GM19452 (cell line): ENCODE results near the gene KYAT1.
"Not testable (repeated sequence)": the region's sequence is repeated elsewhere in the genome, so short reads cannot be mapped to it uniquely, and the experiment has no call there.

ENCODE experiments used
- ATAC-seq: cut with Tn5 transposase; IDR thresholded peaks from one replicate; pipeline ENCODE4 v1.9.1; 2021; ENCODE audit not compliant: unreplicated experiment

Gene KYAT1

DNA sequence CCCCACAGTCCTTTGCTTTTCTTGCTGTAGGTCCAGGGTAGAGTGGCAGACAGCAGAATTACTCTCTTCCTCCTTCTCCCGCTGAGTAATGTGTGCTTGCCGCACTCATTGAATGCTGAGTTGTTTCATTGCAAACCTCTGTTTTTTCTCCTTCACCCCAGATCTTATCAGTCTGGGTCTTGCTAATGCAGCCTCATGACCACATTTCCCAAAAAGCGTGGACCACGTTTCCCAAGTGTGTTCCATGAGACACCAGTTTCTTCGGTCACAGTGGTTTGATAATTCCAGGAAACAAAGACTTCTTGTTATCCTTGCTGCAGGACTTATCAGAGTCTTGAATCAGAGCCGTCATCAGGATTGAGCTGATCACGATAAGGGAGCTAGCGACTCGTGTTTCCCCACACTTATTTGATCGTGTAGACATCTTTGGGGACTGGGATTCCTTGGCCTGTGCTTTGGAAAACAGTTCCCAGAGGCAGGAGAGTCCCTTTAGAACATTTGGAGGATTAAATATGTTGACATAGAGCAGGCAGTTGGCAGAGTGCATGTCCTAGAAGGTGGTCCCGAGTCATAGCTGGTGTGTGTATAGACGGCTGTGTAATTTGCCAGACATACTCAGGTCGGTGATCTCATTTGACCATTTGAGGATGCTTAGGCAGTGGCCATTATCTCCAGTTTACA, 4.6 kb upstream of the KYAT1 start:
- no peak for ATAC-seq

DNA sequence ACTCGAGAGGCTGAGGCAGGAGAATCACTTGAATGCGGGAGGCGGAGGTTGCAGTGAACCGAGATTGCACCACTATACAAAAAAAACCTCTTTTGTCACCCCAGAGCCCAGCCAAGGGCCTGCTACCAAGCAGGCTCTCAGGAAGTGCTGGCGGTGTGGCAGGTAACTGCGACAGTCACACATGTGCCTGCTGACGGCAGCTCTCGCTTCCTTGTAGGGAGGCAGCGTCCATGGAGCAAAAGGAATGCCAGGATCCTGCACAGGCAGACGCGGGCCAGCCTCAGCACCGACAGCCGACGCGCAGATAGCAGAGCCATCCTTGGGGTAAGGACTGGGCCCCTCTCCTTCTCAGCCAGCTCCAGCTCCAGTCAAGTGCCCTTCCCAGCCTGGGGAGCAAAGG, 4.0 kb upstream of the KYAT1 start:
- no peak for ATAC-seq

DNA sequence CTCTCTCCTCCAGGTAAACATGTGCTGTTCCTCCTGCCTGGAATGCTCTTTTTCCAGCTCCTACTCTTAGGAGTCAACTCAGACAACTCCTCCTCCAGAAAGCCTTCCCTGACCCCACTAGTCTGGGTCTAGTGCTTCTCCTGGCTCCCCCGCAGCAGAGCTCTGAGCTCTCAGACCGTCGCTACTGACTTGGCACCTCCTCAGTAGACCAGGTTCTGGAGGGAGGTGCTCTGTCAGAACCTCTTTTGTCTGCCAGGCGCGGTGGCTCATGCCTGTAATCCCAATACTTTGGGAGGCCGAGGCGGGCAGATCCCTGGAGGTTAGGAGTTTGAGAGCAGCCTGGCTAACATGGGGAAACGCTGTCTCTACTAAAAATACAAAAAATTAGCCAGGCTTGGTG, 3.6 kb upstream of the KYAT1 start:
- ATAC-seq = no peak

DNA sequence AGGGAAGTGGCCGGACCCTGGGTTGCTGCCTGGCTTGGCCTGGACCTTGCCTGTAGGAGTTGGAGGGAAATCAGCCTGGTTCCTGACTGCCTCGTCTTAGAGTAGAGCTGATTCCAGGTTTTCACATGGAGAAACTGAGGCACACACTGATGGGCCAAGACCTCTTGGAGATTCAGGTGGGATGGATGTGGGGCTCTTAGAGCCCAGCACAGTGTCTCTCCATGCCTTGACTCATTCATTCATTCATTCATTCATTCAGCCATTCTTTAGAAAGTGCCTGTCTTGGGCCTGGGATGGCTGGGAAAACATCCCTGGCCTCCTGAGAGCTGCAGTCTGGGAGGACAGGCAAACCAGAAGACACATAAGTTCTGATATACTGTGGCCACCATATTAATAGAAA, 2.4 kb upstream of the KYAT1 start:
- no peak for ATAC-seq

DNA sequence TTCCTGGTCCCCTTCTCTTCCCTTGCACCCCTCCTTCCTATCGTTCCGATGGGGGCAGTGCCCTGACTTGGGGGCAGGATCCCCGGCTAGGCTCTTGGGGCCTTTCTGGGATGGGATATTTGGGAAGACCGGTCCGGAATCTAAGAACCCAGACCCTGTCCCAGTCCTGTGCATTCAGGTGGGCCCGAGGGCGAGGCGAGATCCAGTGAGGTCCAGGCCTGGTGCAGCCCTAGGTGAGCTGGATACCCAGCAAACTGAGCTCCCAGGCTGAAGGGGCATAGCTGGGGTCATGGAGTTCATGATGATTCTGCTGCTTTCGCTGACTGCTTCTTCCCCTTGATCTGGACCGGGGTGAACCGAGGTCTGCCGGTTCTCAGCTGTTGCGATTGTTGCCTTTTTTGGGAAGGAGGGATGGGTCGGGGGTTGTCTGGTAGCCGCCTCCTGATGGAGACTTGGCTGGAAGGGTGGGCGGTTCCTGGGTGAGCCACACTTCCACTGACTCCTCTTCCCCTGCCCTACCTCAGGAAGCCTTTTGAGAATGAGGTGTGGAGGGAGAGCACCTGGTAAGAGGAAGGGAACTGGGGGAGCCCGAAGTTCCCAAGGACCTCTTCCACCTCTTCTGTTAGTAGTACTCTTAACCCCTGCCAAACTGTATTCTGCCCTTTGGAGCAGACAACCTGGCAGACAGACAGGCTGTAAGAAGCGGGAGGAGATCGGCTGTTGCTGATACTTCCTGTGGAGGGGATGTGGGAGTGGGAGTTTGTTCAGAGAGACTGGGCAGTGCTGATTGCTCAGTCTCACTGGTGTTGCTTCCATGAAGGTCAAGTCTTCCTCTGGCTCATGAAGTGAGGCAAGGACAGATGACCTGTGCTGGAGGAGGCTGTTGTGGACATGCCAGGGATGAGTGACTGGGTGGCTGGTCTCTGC, 1.2 kb upstream of the KYAT1 start:
- ATAC-seq = no peak

DNA sequence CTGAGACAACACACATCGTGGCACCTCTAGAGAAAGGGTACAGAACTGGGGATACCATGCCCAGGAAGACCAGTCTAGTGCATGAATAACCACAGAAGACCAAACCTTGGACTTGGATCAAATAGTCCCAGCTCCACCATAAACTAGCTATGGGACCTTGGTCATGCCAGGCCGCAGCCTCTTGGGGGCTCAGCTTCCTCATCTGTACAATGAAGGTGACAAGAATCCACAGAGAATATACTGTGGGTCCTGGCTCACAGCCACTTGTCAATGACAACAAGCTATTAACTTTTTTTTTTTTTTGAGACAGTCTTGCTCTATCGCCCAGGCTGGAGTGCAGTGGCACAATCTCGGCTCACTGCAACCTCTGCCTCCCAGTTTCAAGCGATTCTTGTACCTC, 3.9 kb downstream of the KYAT1 start:
- ATAC-seq = no peak

DNA sequence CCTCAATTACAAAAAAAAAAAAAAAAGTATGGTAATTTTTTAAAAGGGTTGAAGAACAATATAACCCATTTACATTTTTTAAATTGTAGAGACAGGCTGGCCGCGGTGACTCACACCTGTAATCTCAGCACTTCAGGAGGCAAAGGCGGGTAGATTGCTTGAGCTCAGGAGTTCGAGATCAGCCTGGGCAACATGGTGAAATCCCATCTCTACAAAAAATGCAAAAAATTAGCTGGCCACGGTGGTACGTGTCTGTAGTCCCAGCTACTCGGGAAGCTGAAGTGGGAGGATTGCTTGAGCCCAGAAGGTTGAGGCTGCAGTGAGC, 10.8 kb downstream of the KYAT1 start:
- not testable (repeated sequence) for ATAC-seq

DNA sequence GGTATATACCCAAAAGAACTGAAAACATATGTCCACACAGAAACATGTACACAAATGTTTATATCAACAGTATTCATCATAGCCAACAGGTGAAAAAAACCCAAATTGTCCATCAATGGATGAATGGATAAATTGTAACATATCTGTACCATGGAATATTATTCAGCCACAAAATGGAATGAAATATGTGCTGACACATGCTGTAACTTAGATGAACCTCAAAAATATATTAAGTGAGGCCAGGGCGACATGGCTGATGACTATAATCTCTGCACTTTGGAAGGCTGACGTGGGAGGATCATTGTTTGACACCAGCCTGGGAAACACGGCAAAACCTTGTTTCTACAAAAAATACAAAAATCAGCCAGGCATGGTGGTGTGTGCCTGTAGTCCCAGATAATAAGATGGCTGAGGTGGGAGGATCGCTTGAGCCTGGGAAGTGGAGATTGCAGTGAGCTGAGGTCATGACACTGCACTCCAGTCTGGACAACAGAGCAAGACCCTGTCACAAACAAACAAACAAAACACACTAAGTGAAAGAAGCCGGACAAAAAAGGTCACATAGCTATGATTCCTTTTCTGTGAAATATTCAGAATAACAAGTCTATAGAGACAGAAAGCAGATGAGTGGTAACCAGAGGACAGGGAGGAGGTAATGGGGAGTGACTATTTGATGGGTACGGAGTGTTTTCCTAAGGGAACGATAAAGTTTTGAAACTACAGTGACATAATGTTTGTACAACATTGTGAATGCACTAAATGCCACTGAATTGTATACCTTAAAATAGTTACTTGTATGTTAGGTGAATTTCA, 11.4 kb downstream of the KYAT1 start:
- ATAC-seq = no peak

DNA sequence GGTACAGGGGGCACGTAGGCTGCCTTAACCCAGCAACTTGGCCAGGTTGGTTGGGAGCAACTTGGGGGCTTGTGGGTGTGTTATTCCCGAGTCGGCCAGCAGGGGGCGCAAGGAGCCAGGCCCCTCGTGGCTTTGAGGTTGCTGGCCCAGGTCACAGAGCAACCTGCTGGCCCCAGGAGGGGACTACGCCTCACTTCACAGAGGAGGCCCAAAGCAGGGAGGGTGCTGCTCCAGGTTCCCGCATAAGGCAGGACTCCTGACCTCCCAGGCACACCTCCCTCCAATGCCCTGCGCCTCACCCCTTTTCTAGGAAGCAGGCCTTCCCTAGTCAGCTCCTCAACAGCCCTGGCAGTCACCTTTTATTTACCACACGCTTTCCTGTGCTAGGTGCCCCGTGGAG, 18.1 kb downstream of the KYAT1 start:
- ATAC-seq = no peak

DNA sequence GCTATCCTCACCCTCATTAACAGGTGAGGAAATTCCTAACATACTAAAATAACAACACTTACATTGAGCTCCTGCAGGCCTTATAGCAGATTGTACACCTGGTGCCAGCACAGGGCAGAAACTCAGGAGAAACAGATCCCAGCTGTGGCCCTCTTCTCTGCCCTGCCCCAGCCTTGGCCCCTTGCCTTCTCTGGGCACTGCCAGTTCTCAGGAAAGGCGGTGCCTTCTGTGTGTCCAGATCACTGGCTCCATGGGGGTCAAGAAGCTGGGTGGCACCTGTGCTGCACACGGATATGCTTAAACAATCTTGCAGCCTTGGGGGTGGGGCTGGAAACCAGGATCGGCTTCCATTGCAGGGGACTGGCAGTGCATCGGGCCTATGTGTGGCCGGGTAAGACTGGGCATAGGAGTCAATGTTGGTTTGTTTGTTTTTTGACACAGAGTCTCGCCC, 19.3 kb downstream of the KYAT1 start:
- no peak for ATAC-seq

DNA sequence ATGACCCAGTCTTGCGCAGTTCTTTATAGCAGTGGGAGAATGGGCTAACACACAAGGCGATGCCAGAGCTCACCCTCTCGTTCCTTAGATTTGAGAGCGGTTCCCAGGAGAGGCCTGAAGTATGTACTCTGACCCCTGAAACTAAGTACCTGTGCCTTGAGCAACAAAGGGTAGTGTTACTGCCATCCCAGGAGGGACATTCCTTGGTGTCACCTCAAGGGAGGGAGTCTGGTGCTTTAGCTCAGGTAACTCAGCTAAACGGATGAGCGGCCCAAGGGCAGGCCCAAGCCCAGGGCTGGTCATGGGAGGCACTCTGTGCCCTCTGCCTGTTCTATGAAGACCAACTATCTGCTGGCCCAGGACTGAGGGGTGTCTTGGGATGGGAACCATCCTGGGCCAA, 20.2 kb downstream of the KYAT1 start:
- ATAC-seq = no peak

DNA sequence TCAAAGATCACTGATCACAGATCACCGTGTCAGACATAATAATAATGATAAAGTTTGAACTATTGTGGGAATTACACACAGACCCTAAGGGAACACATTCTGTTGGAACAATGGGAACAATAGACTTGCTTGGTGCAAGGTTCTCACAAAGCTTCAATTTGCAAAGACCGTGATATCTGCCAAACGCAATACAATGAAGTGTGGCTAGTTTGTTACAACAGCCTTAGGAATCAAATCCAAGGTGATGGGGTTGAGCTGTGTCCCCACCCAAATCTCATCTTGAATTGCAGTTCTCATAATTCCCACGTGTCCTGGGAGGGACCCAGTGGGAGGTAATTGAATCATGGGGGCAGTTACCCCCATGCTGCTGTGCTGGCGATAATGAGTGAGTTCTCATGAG, 20.8 kb downstream of the KYAT1 start:
- no peak for ATAC-seq

DNA sequence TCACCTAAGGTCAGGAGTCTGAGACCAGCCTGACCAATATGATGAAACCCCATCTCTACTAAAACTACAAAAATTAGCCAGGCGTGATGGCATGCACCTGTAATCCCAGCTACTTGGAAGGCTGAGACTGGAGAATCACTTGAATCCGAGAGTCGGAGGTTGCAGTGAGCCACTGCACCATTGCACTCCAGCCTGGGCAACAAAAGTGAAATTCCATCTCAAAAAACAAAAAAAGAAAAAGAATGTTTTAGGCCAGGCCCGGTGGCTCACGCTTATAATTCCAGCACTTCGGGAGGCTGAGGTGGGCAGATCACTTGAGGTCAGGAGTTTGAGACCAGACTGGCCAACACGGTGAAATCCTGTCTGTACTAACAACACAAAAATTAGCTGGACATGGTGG, 23.3 kb downstream of the KYAT1 start:
- ATAC-seq = not testable (repeated sequence)

DNA sequence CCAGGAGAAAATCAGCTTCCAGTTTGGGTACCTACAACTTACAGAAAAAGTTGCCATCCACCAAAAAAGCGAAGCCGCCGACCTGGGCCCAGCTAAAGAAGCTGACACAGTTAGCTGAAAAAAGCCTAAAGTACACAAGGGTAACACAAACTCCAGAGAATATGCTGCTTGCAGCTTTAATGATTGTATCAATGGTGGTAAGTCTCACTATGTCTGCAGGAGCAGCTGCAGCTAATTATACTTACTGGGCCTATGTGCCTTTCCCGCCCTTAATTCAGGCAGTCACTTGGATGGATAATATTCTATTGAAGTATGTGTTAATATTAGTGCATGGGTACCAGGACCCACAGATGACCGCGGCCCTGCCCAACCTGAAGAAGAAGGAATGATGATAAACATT, 27.3 kb downstream of the KYAT1 start:
- not testable (repeated sequence) for ATAC-seq

DNA sequence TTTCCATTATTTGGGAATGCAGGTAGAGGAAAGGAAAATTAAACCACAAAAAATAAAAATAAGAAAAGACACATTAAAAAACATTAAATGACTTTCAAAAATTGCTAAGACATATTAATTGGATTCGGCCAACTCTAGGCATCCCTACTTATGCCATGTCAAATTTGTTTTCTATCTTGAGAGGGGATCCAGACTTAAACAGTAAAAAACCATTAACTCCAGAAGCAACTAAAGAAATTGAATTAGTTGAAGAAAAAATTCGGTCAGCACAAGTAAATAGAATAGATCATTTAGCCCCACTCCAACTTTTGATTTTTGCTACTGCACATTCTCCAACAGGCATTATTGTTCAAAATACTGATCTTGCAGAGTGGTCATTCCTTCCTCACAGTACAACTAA, 29.1 kb downstream of the KYAT1 start:
- not testable (repeated sequence) for ATAC-seq

DNA sequence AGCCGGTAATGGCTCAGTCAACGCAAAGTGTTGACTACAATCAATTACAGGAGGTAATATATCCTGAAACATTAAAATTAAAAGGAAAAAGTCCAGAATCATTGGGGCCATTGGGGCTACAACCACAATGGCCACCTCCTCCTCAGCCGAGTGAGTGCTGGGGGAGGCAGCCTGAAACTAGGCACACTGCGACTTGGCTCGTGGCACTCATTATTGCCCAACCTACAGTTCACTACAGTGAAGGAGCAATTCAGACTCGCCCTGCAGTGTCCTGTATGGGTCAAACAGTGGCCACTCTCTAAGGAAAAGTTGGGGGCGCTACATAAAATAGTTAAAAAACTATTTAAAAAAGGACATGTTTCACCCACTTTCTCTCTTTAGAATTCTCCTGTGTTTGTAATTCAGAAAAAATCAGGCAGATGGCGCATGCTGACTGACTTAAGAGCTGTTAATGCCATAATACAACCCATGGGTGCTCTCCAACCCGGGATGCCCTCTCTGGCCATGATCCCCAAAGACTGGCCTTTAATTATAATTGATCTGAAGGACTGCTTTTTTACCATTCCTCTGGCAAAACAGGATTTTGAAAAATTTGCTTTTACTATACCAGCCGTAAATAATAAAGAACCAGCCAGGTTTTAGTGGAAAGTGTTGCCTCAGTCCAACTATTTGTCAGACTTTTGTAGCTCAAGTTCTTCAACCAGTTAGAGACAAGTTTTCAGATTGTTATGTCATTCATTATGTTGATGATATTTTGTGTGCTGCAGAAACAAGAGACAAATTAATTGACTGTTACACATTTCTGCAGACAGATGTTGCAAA, 29.8 kb downstream of the KYAT1 start:
- not testable (repeated sequence) for ATAC-seq

DNA sequence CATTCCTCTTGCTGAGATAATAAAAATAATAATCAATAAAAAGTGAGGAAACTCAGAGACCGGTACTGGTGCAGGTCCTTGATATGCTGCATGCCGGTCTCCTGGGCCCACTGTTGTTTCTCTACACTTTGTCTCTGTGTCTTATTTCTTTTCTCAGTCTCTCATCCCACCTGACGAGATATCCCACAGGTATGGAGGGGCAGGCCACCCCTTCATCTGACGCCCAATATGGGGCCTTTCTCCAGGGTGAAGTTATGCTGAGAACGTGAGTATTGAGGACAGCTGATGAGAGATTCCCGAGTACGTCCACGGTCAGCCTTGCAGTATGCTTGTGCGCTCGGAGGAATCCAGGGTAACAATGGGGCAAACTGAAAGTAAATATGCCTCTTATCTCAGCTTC, 30.7 kb downstream of the KYAT1 start:
- ATAC-seq = not testable (repeated sequence)

DNA sequence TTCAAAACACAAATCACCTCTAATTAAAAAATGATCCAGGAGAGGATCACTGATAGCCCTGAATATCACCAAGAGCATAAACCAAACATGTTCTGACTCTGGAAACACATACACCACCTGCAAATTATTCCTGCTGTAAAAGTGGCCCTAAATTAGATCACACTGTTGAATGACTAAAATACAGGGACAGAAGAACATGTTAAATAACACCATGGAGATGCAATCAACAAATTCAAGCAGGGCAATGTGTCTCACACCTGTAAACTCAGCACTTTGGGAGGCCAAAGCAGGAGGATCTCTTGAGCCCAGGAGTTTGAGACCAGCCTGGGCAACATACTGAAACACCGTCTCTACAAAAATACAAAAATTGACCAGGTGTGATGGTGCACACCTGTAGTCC, 33.9 kb downstream of the KYAT1 start:
- no peak for ATAC-seq

DNA sequence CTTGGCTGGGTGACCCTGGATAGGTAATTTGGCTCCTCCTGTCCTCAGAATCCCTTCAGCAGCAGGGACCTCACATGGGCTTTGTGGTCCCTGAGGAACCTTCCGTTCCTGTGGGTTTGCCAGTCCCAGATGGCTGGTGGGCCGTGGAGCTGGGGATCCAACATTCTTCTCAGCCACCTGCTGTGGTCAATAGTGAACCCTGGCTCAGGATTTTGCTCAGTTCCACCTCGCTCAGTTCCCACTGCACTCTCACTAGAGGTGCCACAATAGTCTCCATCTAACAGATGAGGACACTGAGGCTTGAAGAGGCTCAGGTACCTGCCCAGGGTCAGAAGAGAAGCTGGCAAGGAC, 35.1 kb downstream of the KYAT1 start:
- ATAC-seq = no peak

DNA sequence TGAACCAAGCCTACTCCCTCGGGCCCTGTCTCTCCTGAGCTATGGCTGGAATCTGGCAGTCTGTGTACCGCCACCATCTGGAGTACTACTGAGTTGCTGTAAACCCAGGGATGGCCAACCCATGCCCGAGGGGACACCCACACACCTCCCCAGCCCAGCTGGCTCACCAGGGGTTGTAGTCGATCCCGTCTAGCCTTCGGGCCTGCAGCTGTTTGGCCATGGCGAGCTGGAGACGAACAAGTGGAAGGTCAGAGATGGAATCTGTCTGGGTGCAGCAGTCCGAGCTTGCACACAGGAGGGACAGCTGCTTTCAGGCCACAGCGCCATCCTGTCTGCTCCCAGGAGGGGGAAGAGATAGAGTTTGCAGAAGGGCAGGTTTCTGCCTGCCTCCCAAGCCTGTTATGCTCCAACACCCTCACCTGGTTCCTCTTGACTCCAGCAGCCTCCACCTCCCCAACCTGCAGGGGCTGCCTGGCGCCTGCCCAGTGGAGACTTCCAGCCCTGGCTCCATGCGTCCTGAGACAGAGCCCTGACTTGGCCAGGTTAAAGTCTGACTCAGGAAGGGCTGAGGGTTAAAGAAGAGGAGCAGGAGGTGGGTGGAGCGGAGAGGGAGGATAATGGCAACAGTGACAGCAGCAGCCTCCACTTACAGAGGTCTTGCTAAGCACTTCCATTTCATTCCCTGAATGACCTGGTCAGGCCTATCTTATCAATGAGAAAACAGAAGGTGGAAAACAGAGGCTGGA, 36.4 kb downstream of the KYAT1 start:
- no peak for ATAC-seq
